Osteoblast (primary cell): ENCODE data around the gene OLFML2B. TPM values are rescaled to one million over a fixed set of nuclear protein-coding genes. Genes with fewer than 3 reads are reported as not detected.

Experiments used
- DNase-seq: peaks from one replicate; pipeline ENCODE4 v3.0.0; 2011; ENCODE audit warnings: low spot score, mixed read lengths; ENCODE audit not compliant: insufficient read length; ENCODE audit errors: missing footprints
- H2AFZ ChIP-seq: 2 replicates; pipeline ENCODE4 v1.6.0; 2011; ENCODE audit warnings: mild to moderate bottlenecking, low read length
- H3K27ac ChIP-seq: 2 replicates; pipeline ENCODE4 v1.5.1; 2011; ENCODE audit warnings: mild to moderate bottlenecking, low read depth, low read length, moderate library complexity
- H3K27me3 ChIP-seq: 2 replicates; pipeline ENCODE4 v1.6.0; 2012; ENCODE audit warnings: mild to moderate bottlenecking, control low read depth, inconsistent platforms, low read length, moderate library complexity; ENCODE audit not compliant: insufficient read depth
- H3K36me3 ChIP-seq: 2 replicates; pipeline ENCODE4 v1.5.1; 2011; ENCODE audit warnings: mild to moderate bottlenecking, low read length, control low read depth, moderate library complexity; ENCODE audit not compliant: insufficient read depth
- H3K4me1 ChIP-seq: 2 replicates; pipeline ENCODE4 v1.5.1; 2011; ENCODE audit warnings: mild to moderate bottlenecking, low read length, control low read depth, moderate library complexity; ENCODE audit not compliant: insufficient read depth
- H3K4me2 ChIP-seq: 2 replicates; pipeline ENCODE4 v1.6.0; 2011; ENCODE audit warnings: mild to moderate bottlenecking, low read length; ENCODE audit not compliant: insufficient read depth
- H3K4me3 ChIP-seq: fragments of 200-600 bp; sonication (generic); 3 replicates; pipeline ENCODE4 v1.5.1; 2012; ENCODE audit warnings: mild to moderate bottlenecking, low read length, inconsistent platforms; ENCODE audit not compliant: insufficient read depth
- H3K79me2 ChIP-seq: 2 replicates; pipeline ENCODE4 v1.6.0; 2012; ENCODE audit warnings: mild to moderate bottlenecking, low read length, control low read depth, inconsistent platforms; ENCODE audit not compliant: insufficient read depth
- H3K9me3 ChIP-seq: 2 replicates; pipeline ENCODE4 v1.5.1; 2011; ENCODE audit warnings: low read depth, low read length, control low read depth
- H4K20me1 ChIP-seq: 2 replicates; pipeline ENCODE4 v1.6.0; 2012; ENCODE audit warnings: mild to moderate bottlenecking, low read length, control low read depth; ENCODE audit not compliant: insufficient read depth
- total RNA-seq: library from RNA; depleted of rRNA; stranded (reverse); fragments of >200 nt; gene quantifications from 2 replicates; pipeline ENCODE4 v1.2.3, GENCODE V29; 2012
- TF ChIP-seq, protein P1 (sequence below): IDR thresholded peaks from 2 replicates; pipeline ENCODE4 v1.5.1; 2011; ENCODE audit warnings: mild to moderate bottlenecking, low read depth, low read length, moderate library complexity; ENCODE audit errors: extremely low read depth

The OLFML2B gene
- total RNA-seq, 1 donor, result 49.9 TPM

GRCh38 chr1:162046921-162047320 lies 23.3 kb upstream of the OLFML2B start:
- Histone ChIP-seq H3K4me2 (no peak overlapping the region), H3K27ac (no peak overlapping the region), H4K20me1 (no peaks in the 10 kb centered on the region), H3K79me2 (no peaks in the 10 kb centered on the region), H3K4me3 (no peak overlapping the region), H3K4me1 (no peaks in the 10 kb centered on the region), H2AFZ (no peak overlapping the region), H3K9me3 (no peaks in the 10 kb centered on the region), H3K36me3 (no peaks in the 10 kb centered on the region), H3K27me3 (peaks cover 8% of the 10 kb centered on the region)
- TF ChIP-seq, protein P1, sequence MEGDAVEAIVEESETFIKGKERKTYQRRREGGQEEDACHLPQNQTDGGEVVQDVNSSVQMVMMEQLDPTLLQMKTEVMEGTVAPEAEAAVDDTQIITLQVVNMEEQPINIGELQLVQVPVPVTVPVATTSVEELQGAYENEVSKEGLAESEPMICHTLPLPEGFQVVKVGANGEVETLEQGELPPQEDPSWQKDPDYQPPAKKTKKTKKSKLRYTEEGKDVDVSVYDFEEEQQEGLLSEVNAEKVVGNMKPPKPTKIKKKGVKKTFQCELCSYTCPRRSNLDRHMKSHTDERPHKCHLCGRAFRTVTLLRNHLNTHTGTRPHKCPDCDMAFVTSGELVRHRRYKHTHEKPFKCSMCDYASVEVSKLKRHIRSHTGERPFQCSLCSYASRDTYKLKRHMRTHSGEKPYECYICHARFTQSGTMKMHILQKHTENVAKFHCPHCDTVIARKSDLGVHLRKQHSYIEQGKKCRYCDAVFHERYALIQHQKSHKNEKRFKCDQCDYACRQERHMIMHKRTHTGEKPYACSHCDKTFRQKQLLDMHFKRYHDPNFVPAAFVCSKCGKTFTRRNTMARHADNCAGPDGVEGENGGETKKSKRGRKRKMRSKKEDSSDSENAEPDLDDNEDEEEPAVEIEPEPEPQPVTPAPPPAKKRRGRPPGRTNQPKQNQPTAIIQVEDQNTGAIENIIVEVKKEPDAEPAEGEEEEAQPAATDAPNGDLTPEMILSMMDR, result no peak
- no peak for DNase-seq

DNA sequence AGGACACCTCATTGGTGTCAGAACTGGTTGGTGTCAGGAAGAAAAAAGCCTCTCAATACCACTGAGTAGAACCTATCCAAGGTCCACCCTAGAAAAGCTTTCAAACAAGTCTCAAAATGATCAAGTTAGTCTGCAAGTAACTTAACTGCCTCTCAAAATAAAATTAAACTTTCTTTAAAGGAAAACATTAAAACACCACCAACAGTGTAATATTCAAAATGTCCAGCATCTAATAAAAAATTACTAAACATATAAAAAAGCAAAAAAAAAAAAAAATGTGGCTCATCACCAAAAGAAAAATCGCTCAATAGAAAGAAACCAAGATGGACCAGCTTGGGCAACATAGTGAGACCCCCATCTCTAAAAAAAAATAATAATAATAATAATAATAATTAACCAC lies 18.7 kb upstream of the OLFML2B start:
- no peaks in the 10 kb centered on the region for H3K27me3 ChIP-seq
- no peak overlapping the region for H2AFZ ChIP-seq
- no peak overlapping the region for H3K4me2 ChIP-seq
- H3K9me3 ChIP-seq, result no peaks in the 10 kb centered on the region
- H3K4me3 ChIP-seq, result no peak overlapping the region
- no peaks in the 10 kb centered on the region for H3K4me1 ChIP-seq
- TF ChIP-seq, protein P1, result no peak
- no peaks in the 10 kb centered on the region for H3K36me3 ChIP-seq
- H3K27ac ChIP-seq, result no peak overlapping the region
- DNase-seq, result no peak
- no peaks in the 10 kb centered on the region for H3K79me2 ChIP-seq
- H4K20me1 ChIP-seq, result no peaks in the 10 kb centered on the region

DNA sequence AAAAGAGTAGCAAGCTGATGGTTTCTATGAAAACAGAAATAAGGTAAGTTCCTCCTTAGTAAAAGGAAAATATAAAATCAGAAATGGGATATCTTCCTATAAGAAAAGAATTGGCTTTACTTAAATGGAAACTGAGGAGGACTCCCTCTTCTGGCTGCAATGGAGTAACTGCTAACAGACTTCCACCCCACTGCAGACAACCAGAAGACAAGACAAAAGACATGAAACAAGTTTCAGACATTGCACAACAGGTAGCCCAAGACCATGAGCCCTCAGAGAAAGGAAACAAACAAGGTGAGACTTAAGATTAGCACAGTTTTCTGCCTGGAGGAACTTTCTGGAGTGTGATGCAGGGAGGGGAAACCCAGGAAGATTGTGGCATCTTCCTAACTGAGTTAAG lies 17.0 kb upstream of the OLFML2B start:
- H3K36me3 ChIP-seq, result no peaks in the 10 kb centered on the region
- TF ChIP-seq, protein P1, result peak; percentile 71
- H3K4me3 ChIP-seq, result no peak overlapping the region
- no peak for DNase-seq
- no peaks in the 10 kb centered on the region for H4K20me1 ChIP-seq
- no peaks in the 10 kb centered on the region for H3K79me2 ChIP-seq
- H3K27me3 ChIP-seq, result no peaks in the 10 kb centered on the region
- H3K4me1 ChIP-seq, result no peaks in the 10 kb centered on the region
- H3K27ac ChIP-seq, result no peak overlapping the region
- H2AFZ ChIP-seq, result no peak overlapping the region
- no peak overlapping the region for H3K4me2 ChIP-seq
- no peaks in the 10 kb centered on the region for H3K9me3 ChIP-seq

DNA sequence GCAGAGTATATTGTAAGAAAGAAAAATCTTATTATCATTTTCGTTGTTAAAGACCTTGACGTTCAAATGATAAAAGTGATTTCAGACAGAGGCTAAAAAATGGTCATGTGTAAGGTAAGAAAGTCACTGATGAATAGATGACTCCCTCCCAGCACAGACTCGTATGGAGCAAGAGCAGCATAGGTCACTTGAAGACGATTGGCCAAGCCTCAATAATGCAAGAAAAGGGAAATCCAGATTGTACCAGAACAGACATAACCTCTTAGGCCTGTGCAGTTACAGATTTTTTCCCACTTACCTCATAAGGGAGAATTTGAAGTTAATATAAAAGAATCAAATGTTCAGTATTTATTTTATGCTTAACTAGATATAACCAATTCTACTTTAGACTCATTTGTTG lies 16.3 kb upstream of the OLFML2B start:
- no peaks in the 10 kb centered on the region for H3K9me3 ChIP-seq
- H3K79me2 ChIP-seq, result no peaks in the 10 kb centered on the region
- no peak overlapping the region for H3K27ac ChIP-seq
- H3K36me3 ChIP-seq, result no peaks in the 10 kb centered on the region
- no peaks in the 10 kb centered on the region for H4K20me1 ChIP-seq
- H2AFZ ChIP-seq, result no peak overlapping the region
- TF ChIP-seq, protein P1, result no peak
- H3K4me2 ChIP-seq, result no peak overlapping the region
- H3K4me3 ChIP-seq, result no peak overlapping the region
- no peak for DNase-seq
- H3K4me1 ChIP-seq, result peaks cover 5% of the 10 kb centered on the region
- H3K27me3 ChIP-seq, result no peaks in the 10 kb centered on the region
